BJ (cell line): ENCODE data around the gene GSK3B. TPM values are rescaled to one million over a fixed set of nuclear protein-coding genes. Genes with fewer than 3 reads are reported as not detected.

Experiments used
- CTCF ChIA-PET: fragments of 350-600 bp; formaldehyde crosslinking; extraction: SDS; loops from one replicate; lab custom pipeline; 2021; ENCODE audit warnings: antibody characterized with exemption, inconsistent platforms; lab: Yijun Ruan, JAX
- POLR2A ChIA-PET: fragments of 300-600 bp; sonication (Branson Sonifier 250); formaldehyde crosslinking; extraction: SDS; loops from one replicate; lab custom pipeline; 2021; ENCODE audit warnings: antibody characterized with exemption; lab: Charles Lee
- DNase-seq: peaks from one replicate; pipeline ENCODE4 v3.0.0-alpha.2; 2011; ENCODE audit warnings: low read depth
- H3K27me3 ChIP-seq: 2 replicates; pipeline ENCODE4 v1.6.0; 2011; ENCODE audit warnings: low read length; ENCODE audit not compliant: control insufficient read depth, insufficient read depth
- H3K36me3 ChIP-seq: 2 replicates; pipeline ENCODE4 v1.5.1; 2011; ENCODE audit warnings: low read length; ENCODE audit not compliant: control insufficient read depth, insufficient read depth
- H3K4me3 ChIP-seq: 2 replicates; pipeline ENCODE4 v1.5.1; 2011; ENCODE audit warnings: low read depth, mild to moderate bottlenecking, control low read depth, low read length
- CTCF ChIP-seq: IDR thresholded peaks from 2 replicates; pipeline ENCODE4 v1.5.1; 2011; ENCODE audit warnings: low read depth, mild to moderate bottlenecking, control low read depth, inconsistent platforms, low read length, moderate library complexity; ENCODE audit not compliant: insufficient read depth
- polyA plus RNA-seq: library from polyadenylated mRNA; depleted of rRNA; stranded (reverse); fragments of >200 nt; gene quantifications from 2 replicates; pipeline ENCODE4 v1.2.3, GENCODE V29; 2011

The GSK3B gene
- polyA plus RNA-seq, 1 experiment: 25.4 TPM

- ChIA-PET CTCF (interaction anchor here (0.7 to 1.3 kb wide), 2 partner anchors 61 to 220 kb away, joined by 3 read pairs; no protein-coding TSS in a partner anchor), POLR2A (no interaction called here)
- Histone ChIP-seq H3K27me3 (no peaks in the 10 kb centered on the region), H3K4me3 (no peak overlapping the region), H3K36me3 (no peaks in the 10 kb centered on the region)
- no peak for DNase-seq
- TF ChIP-seq CTCF: no peak
Measured at GRCh38 chr3:120111898-120112297, 17.7 kb upstream of the GSK3B start.

GRCh38 chr3:120103276-120103675 is 9.0 kb upstream of the GSK3B start:
- H3K4me3 ChIP-seq: no peak overlapping the region
- no peak for DNase-seq
- ChIA-PET POLR2A (no interaction called here), CTCF (no interaction called here)
- H3K27me3 ChIP-seq: no peaks in the 10 kb centered on the region
- no peaks in the 10 kb centered on the region for H3K36me3 ChIP-seq
- TF ChIP-seq CTCF: no peak

- no peak for DNase-seq
- CTCF ChIA-PET: no interaction called here
- H3K36me3 ChIP-seq: no peaks in the 10 kb centered on the region
Measured at GRCh38 chr3:120102674-120103073, 8.4 kb upstream of the GSK3B start.

GRCh38 chr3:120102232-120102631 is 8.0 kb upstream of the GSK3B start:
- TF ChIP-seq CTCF: no peak
- DNase-seq: no peak
- POLR2A ChIA-PET: no interaction called here

More at GRCh38 chr3:120102674-120103073, 8.4 kb upstream of the GSK3B start:
- no peaks in the 10 kb centered on the region for H3K27me3 ChIP-seq
- TF ChIP-seq CTCF: no peak
- POLR2A ChIA-PET: no interaction called here
- H3K4me3 ChIP-seq: no peak overlapping the region

GRCh38 chr3:120101624-120102023 is 7.4 kb upstream of the GSK3B start:
- no peak for DNase-seq
- Histone ChIP-seq H3K27me3 (no peaks in the 10 kb centered on the region), H3K36me3 (no peaks in the 10 kb centered on the region), H3K4me3 (no peak overlapping the region)
- ChIA-PET POLR2A (no interaction called here), CTCF (interaction anchor here (1.6 kb wide), 1 partner anchor 58 kb away, joined by 4 read pairs; no protein-coding TSS in a partner anchor)
- no peak for TF ChIP-seq CTCF

More at GRCh38 chr3:120102232-120102631, 8.0 kb upstream of the GSK3B start:
- Histone ChIP-seq H3K27me3 (no peaks in the 10 kb centered on the region), H3K4me3 (no peak overlapping the region), H3K36me3 (no peaks in the 10 kb centered on the region)
- CTCF ChIA-PET: interaction anchor here (1.6 kb wide), 1 partner anchor 58 kb away, joined by 4 read pairs; no protein-coding TSS in a partner anchor
